Right atrium auricular region (tissue), 2 donors: ENCODE measurements around the gene PKLR. TPM values are rescaled to one million over a fixed set of nuclear protein-coding genes. Genes with fewer than 3 reads are reported as not detected.
A peak's percentile ranks its signal among the peaks of the same experiment; 100 is the strongest.
"Not testable (repeated sequence)": the region's sequence is repeated elsewhere in the genome, so short reads cannot be mapped to it uniquely, and the experiment has no call there.

Source experiments
- DNase-seq: peaks from one replicate; pipeline ENCODE4 v3.0.0-alpha.2; 2019; ENCODE audit warnings: low spot score
- H3K27ac ChIP-seq, 2 donors: fragments of 200-600 bp; sonication (generic); 1 replicate in 1 of 2; 2 replicates in 1 of 2; pipeline ENCODE4 v1.5.1; 2016 to 2019
- H3K27me3 ChIP-seq, 2 donors: fragments of 200-600 bp; sonication (generic); one replicate each; pipeline versions ENCODE4 v1.5.1 to v1.6.0; 2017 to 2019
- H3K36me3 ChIP-seq: fragments of 200-600 bp; sonication (generic); one replicate; pipeline ENCODE4 v1.5.1; 2016
- H3K4me1 ChIP-seq, 2 donors: fragments of 200-600 bp; sonication (generic); one replicate each; pipeline versions ENCODE4 v1.5.1 to v1.6.0; 2017 to 2019
- H3K4me3 ChIP-seq, 2 donors: fragments of 200-600 bp; sonication (generic); 1 replicate in 1 of 2; 2 replicates in 1 of 2; pipeline ENCODE4 v1.5.1; 2017 to 2019; ENCODE audit warnings: mild to moderate bottlenecking in 1 of 2, moderate library complexity in 1 of 2
- H3K9me3 ChIP-seq, 2 donors: fragments of 200-600 bp; sonication (generic); one replicate each; pipeline ENCODE4 v1.5.1; 2019
- total RNA-seq, 2 donors: library from RNA; depleted of rRNA; stranded (reverse); fragments of >200 nt; gene quantifications; one replicate each; pipeline ENCODE4 v1.1.0, GENCODE V29; 2016
- TF ChIP-seq, protein P1 (sequence below), 2 donors: fragments of 200-600 bp; sonication (generic); IDR thresholded peaks; one replicate each; pipeline ENCODE4 v1.5.1; 2019; ENCODE audit warnings: antibody characterized with exemption in 2 of 2

The PKLR gene
- total RNA-seq, 2 donors from 2014 or later, result not detected

DNA sequence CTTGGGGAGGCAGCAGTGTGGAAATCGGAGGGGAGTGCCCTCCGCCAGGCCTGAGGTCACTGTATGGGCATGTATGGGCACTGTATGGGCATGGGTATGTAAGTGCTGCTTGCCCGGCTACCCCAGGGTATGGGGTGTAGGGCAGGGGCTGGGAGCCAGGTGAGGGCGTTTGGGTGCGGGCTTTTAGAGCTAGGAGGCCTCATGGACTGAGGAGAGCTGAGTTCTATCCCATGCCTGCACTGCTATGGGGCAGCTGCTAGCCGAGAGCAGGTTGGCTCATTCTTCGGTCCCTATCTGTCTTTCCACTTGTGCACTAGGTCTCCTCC is 5.3 kb downstream of the PKLR start:
- Histone ChIP-seq H3K27me3 (peaks cover 0 to 10% of the 10 kb centered on the region in 2 donors), H3K4me3 (no peak overlapping the region)

DNA sequence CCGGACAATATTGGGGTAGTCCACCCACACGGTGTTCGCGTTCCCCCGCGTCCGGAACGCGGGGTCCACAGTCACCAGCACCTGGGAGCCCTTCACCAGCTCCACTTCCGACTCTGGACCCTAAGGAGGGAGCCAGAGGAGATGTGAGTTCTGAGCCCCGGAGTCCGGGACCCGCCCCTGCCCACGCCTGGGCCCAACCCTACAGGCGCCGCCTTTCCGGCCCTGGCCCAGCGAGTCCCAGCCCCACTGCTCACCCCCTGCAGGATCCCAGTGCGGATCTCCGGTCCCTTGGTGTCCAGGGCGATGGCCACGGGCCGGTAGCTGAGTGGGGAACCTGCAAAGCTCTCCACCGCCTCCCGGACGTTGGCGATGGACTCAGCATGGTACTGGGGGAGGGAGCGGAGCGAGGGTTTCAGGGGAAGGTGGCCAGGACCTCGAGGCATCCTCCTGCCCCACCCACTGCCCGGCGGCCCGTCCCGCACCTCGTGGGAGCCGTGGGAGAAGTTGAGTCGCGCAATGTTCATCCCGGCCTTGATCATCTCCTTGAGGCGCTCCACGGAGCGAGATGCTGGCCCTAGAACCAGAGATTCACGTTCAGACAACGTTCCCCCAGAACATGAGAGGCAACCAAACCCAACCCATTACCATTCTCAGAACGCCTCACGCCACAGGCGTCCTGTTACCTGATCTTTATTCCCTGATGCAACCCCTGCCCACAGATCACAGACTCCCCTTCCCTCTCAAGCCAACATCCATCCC is 5.9 kb downstream of the PKLR start:
- TF ChIP-seq, protein P1, sequence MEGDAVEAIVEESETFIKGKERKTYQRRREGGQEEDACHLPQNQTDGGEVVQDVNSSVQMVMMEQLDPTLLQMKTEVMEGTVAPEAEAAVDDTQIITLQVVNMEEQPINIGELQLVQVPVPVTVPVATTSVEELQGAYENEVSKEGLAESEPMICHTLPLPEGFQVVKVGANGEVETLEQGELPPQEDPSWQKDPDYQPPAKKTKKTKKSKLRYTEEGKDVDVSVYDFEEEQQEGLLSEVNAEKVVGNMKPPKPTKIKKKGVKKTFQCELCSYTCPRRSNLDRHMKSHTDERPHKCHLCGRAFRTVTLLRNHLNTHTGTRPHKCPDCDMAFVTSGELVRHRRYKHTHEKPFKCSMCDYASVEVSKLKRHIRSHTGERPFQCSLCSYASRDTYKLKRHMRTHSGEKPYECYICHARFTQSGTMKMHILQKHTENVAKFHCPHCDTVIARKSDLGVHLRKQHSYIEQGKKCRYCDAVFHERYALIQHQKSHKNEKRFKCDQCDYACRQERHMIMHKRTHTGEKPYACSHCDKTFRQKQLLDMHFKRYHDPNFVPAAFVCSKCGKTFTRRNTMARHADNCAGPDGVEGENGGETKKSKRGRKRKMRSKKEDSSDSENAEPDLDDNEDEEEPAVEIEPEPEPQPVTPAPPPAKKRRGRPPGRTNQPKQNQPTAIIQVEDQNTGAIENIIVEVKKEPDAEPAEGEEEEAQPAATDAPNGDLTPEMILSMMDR (IDR thresholded peaks at IDR 0.05), result no peak
- Histone ChIP-seq H3K27me3 (peaks cover 0 to 10% of the 10 kb centered on the region in 2 donors), H3K9me3 (no peaks in the 10 kb centered on the region), H3K4me1 (peaks cover 0 to 7% of the 10 kb centered on the region in 2 donors), H3K27ac (no peak overlapping the region), H3K4me3 (peak overlapping the region in 1 of 2 donors; percentile 18), H3K36me3 (no peaks in the 10 kb centered on the region)
- no peak for DNase-seq

More for the DNA sequence above, 5.3 kb downstream of the PKLR start:
- peaks cover 0 to 7% of the 10 kb centered on the region in 2 donors for H3K4me1 ChIP-seq
- DNase-seq, result no peak
- H3K36me3 ChIP-seq, result no peaks in the 10 kb centered on the region
- TF ChIP-seq, protein P1 (IDR thresholded peaks at IDR 0.05), result no peak
- no peak overlapping the region for H3K27ac ChIP-seq
- H3K9me3 ChIP-seq, result no peaks in the 10 kb centered on the region

DNA sequence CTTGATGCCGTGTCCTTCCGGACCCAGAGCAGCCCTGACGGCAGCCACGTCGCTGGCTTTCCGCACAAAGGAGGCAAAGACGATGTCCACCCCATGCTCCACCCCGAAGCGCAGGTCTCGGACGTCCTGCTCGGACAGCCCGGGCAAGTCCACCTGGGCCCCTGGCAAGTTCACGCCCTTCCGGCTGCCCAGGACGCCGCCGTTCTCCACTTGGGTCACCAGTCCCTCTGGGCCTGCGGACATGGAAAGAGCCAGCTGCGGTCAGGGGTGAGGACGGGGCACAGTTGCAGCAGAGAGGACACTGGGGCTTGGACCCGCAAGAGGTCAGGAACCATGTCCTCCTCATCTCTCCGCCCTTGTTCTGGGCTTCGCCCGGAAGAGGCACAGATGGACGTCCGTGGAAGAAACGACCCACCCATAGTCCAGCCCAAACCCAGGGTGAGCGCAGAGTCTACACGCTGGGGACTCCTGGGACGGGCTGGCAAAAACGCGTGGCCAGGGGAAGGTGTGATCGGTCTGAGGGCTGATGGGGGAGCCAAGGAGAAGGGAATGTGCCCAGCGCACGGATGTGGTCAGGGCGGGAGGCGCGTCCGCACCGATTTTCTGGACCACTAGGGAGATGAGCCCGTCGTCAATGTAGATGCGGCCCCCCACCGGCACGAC is 6.6 kb downstream of the PKLR start:
- peaks cover 0 to 10% of the 10 kb centered on the region in 2 donors for H3K27me3 ChIP-seq
- TF ChIP-seq, protein P1 (IDR thresholded peaks at IDR 0.05), result no peak
- H3K9me3 ChIP-seq, result no peaks in the 10 kb centered on the region
- H3K4me1 ChIP-seq, result peaks cover 0 to 7% of the 10 kb centered on the region in 2 donors
- peak overlapping the region in 1 of 2 donors; percentile 18 for H3K4me3 ChIP-seq
- H3K27ac ChIP-seq, result no peak overlapping the region
- DNase-seq, result no peak
- no peaks in the 10 kb centered on the region for H3K36me3 ChIP-seq

DNA sequence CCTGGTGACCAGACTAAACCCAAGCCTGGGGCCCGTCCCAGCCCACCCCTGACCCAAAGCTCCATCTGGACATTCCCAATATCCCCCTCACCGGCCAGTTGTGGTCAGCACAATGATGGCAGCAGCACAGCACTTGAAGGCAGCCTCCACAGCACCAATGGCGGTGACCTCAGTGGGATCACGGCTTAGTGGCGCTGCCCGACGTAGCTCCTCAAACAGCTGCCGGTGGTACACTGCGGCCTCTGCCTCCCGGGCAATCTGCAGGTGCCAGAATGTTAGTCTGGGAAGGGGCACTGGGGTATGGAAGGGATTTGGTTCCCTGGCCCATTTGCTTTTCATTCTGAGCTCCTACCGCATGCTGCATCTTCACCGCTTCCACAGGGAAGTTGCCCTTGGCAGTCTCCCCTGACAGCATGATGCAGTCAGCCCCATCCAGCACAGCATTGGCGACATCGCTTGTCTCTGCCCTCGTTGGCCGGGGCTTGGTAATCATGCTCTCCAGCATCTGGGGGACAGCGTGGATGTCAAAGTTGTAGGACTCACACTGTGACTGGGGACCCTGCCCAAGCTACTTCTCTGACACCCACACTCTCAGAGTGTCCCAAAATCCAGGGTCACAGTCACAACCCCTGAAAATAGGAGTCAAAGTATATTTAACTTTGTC is 8.0 kb downstream of the PKLR start:
- Histone ChIP-seq H3K27me3 (peaks cover 0 to 10% of the 10 kb centered on the region in 2 donors), H3K36me3 (no peaks in the 10 kb centered on the region), H3K4me3 (no peak overlapping the region), H3K4me1 (peaks cover 0 to 7% of the 10 kb centered on the region in 2 donors), H3K9me3 (no peaks in the 10 kb centered on the region), H3K27ac (no peak overlapping the region)
- TF ChIP-seq, protein P1 (IDR thresholded peaks at IDR 0.05), result no peak
- no peak for DNase-seq

DNA sequence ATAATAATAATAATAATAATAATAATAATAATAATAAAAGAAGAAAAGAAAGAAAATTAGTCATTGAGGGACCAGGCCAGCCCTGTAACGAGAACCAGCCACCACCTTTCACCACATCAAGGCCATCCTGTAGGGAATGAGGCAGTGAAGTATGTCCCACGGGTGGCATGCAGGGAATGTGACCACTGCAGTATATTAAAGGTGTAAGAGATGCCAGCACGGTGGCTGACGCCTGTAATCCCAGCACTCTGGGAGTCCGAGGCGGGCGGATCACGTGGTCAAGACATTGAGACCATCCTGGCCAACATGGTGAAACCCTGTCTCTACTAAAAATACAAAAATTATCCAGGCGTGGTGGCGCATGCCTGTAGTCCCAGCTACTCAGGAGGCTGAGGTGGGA is 10.2 kb downstream of the PKLR start:
- DNase-seq, H3K9me3 ChIP-seq, H3K4me1 ChIP-seq, H3K36me3 ChIP-seq, H3K27ac ChIP-seq, H3K4me3 ChIP-seq: not testable (repeated sequence)
- peaks cover 0 to 10% of the 10 kb centered on the region in 2 donors for H3K27me3 ChIP-seq

DNA sequence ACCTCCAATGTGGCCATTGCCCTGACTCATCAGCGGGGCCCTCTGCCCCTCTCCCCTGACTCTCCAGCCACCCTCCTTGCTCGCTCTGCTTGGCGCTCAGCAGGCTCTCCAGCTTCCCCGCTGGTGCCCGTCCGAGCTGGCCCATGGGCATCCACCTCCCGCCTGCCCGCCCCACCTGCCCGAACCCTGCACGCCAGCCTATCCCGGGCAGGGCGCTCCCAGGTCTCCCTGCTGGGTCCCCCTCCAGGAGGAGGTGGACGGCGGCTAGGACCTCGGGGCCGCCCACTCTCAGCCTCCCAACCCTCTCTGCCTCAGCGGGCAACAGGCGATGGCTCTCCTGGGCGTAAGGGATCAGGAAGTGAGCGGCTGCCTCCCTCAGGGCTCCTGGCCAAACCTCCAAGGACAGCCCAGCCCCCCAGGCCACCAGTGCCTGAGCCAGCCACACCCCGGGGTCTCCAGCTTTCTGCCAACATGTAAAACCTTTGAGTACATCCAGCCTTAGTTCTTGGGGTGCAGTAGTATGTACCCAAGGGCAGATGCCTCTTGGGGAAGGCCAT is 13.2 kb downstream of the PKLR start:
- H3K9me3 ChIP-seq, result no peaks in the 10 kb centered on the region
- TF ChIP-seq, protein P1 (IDR thresholded peaks at IDR 0.05), result no peak
- H3K36me3 ChIP-seq, result no peaks in the 10 kb centered on the region
- DNase-seq, result no peak
- no peak overlapping the region for H3K4me3 ChIP-seq
- H3K27ac ChIP-seq, result no peak overlapping the region
- H3K4me1 ChIP-seq, result no peaks in the 10 kb centered on the region
- H3K27me3 ChIP-seq, result no peaks in the 10 kb centered on the region
